Natural killer cell (primary cell): Measurements from ENCODE around the gene MTRFR. TPM values are rescaled to one million over a fixed set of nuclear protein-coding genes. Genes with fewer than 3 reads are reported as not detected.
"Not testable (repeated sequence)": the region's sequence is repeated elsewhere in the genome, so short reads cannot be mapped to it uniquely, and the experiment has no call there.

Source experiments
- ATAC-seq, 3 donors: fragments of 150-1000 bp in 2 of 3; fragments of 200-7000 bp in 1 of 3; cut with Tn5 transposase; 1 replicate in 1 of 3; 2 replicates in 2 of 3; pipeline ENCODE4 v1.10.0; 2021; ENCODE audit warnings: mild to moderate bottlenecking in 2 of 3, moderate library complexity in 2 of 3
- DNase-seq, 2 donors: peaks; one replicate each; pipeline versions ENCODE4 v3.0.0 to v3.0.0-alpha.2; 2013 to 2021; ENCODE audit warnings: mixed read lengths in 1 of 2
- H3K27ac ChIP-seq: one replicate; pipeline ENCODE4 v1.5.1; 2013; ENCODE audit warnings: mild to moderate bottlenecking, low read length
- H3K27me3 ChIP-seq: one replicate; pipeline ENCODE4 v1.6.1; 2013; ENCODE audit warnings: low read length; ENCODE audit not compliant: control insufficient read depth, insufficient read depth
- H3K36me3 ChIP-seq: one replicate; pipeline ENCODE4 v1.6.1; 2013; ENCODE audit warnings: low read length; ENCODE audit not compliant: control insufficient read depth, insufficient read depth
- H3K4me1 ChIP-seq: one replicate; pipeline ENCODE4 v1.6.1; 2013; ENCODE audit warnings: low read length; ENCODE audit not compliant: control insufficient read depth, insufficient read depth
- H3K4me3 ChIP-seq: one replicate; pipeline ENCODE4 v1.5.1; 2013; ENCODE audit warnings: low read length
- H3K9me3 ChIP-seq: one replicate; pipeline ENCODE4 v1.6.1; 2013; ENCODE audit warnings: low read length; ENCODE audit not compliant: control insufficient read depth, insufficient read depth
- H3K27ac Mint-ChIP-seq, 2 donors: one replicate each; pipeline ENCODE4 v1.8.0; 2022; ENCODE audit warnings: mild to moderate bottlenecking in 2 of 2, mixed read lengths in 2 of 2, moderate library complexity in 1 of 2
- H3K27me3 Mint-ChIP-seq, 2 donors: one replicate each; pipeline ENCODE4 v1.8.0; 2022; ENCODE audit warnings: low read depth in 2 of 2, mixed read lengths in 2 of 2
- H3K36me3 Mint-ChIP-seq: one replicate; pipeline ENCODE4 v1.8.0; 2022; ENCODE audit warnings: mixed read lengths
- H3K4me1 Mint-ChIP-seq, 2 donors: one replicate each; pipeline ENCODE4 v1.8.0; 2022; ENCODE audit warnings: mixed read lengths in 2 of 2
- H3K4me3 Mint-ChIP-seq: one replicate; pipeline ENCODE4 v1.8.0; 2022; ENCODE audit warnings: mild to moderate bottlenecking, moderate library complexity, mixed read lengths
- H3K9me3 Mint-ChIP-seq, 2 donors: one replicate each; pipeline ENCODE4 v1.8.0; 2022; ENCODE audit warnings: mixed read lengths in 2 of 2
- WGBS: methylation state at CpG from one replicate; pipeline ENCODE4 v1.1.7; 2013; ENCODE audit warnings: missing lambda C conversion rate; ENCODE audit not compliant: insufficient coverage; 5-methylcytosine and 5-hydroxymethylcytosine counted together
- intact Hi-C: fragments of 100-400 bp; cut with micrococcal nuclease; formaldehyde crosslinking; loops from one replicate; pipeline ENCODE4 v1.14.2; 2022
- total RNA-seq, 4 donors: library from RNA; stranded (reverse); fragments of 120-200 nt in 1 of 4; gene quantifications; one replicate each; pipeline versions ENCODE4 v1.2.3 to v1.2.4, GENCODE V29; 2013 to 2022
- TF ChIP-seq, protein P1 (sequence below): fragments of 200-600 bp; IDR thresholded peaks from one replicate; pipeline ENCODE4 v1.8.0; 2022; ENCODE audit warnings: antibody characterized with exemption

MTRFR gene
- total RNA-seq, 3 donors from 2014 or later (not counting 1 experiment from before 2014, with no cell fraction given) = 16.2 to 18.5 (median 17.0) TPM

DNA sequence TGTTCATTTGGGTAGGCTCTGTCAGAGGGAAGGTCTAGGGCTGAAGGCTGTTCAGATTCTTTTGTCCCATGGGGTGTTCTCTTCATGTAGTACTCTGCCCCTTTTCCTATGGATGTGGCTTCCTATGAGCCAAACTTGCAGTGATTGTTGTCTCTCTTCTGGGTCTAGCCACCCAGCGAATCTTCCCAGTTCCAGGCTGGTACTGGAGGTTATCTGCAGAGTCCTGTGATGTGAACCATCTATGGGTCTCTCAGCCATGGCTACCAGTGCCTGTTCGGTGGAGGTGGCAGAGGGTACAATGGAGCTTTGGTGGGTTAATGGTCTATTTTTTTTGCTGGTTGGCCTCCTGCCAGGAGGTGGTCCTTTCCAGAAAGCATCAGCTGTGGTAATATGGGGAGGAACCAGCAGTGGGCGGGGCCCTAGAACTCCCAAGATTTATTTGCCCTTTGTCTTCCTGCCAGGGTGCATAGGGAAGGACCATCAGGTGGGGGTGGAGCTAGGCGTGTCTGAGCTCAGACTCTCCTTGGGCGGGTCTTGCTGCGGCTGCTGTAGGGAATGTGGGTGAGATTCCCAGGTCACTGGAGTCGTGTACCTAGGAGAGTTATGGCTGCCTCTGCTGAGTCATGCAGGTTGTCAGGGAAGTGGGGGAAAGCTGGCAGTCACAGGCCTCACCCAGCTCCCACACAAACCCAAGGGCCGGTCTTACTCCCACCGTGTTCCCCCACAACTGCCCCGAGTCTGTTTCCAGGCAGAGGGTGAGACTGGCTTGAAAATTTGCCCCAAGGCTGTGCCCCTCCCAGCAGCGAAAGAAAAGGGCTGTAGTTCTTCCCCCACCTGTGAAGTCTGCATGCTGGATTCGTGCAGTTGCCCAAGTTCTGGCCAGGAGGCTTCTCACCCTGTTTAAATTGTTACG is 17.5 kb downstream of the MTRFR start:
- Mint-ChIP-seq H3K27me3 (no peaks in the 10 kb centered on the region), H3K36me3 (no peaks in the 10 kb centered on the region), H3K4me3 (no peak overlapping the region), H3K9me3 (no peaks in the 10 kb centered on the region), H3K4me1 (peaks cover 43 to 48% of the 10 kb centered on the region in 2 donors), H3K27ac (peak overlapping the region; percentile 5 to 68)
- Histone ChIP-seq H3K27ac (no peak overlapping the region), H3K36me3 (peaks cover 17% of the 10 kb centered on the region), H3K4me3 (no peak overlapping the region), H3K9me3 (no peaks in the 10 kb centered on the region), H3K27me3 (no peaks in the 10 kb centered on the region), H3K4me1 (peaks cover 10% of the 10 kb centered on the region)
- intact Hi-C loops = no loop called here
- WGBS = 69% methylated on average over 13 of the region's 13 CpGs
- TF ChIP-seq, protein P1, sequence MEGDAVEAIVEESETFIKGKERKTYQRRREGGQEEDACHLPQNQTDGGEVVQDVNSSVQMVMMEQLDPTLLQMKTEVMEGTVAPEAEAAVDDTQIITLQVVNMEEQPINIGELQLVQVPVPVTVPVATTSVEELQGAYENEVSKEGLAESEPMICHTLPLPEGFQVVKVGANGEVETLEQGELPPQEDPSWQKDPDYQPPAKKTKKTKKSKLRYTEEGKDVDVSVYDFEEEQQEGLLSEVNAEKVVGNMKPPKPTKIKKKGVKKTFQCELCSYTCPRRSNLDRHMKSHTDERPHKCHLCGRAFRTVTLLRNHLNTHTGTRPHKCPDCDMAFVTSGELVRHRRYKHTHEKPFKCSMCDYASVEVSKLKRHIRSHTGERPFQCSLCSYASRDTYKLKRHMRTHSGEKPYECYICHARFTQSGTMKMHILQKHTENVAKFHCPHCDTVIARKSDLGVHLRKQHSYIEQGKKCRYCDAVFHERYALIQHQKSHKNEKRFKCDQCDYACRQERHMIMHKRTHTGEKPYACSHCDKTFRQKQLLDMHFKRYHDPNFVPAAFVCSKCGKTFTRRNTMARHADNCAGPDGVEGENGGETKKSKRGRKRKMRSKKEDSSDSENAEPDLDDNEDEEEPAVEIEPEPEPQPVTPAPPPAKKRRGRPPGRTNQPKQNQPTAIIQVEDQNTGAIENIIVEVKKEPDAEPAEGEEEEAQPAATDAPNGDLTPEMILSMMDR = no peak
- DNase-seq (no peak), ATAC-seq (no peak)

DNA sequence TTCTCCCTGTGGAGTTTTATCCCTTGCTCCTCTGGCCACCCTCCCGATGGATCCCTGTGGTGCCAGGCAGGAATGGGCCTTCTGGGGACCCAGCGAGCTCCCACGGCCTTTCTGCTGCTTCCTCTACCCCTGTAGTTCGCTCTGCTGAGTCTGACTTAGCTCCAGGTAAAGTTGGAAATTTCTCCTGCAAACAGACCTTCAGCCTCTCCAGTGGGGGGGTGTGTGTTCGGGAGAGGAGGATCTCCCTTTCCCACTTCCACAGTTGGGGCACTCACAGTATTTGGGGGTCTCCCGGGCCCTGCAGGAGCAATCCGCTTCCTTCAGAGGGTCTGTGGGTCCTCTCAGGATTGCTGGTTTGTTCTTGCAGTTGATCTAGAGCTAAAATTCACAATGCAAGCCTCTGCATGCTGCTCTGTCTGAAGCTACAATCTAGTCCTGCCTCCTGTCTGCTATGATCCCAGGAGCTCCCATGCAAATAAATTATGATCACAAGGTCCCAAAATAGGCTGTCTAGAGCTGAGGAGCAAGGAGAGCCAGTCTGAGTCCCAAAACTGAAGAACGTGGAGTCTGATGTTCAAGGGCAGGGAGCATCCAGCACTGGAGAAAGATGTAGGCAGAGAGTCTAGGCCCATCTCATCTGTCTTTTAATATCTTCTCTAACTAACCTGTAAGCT is 18.3 kb downstream of the MTRFR start:
- H3K4me1 ChIP-seq = peaks cover 10% of the 10 kb centered on the region
- DNase-seq = no peak
- no peak overlapping the region for H3K27ac ChIP-seq
- WGBS = 96% methylated on average over 7 of the region's 8 CpGs
- peaks cover 35 to 45% of the 10 kb centered on the region in 2 donors for H3K4me1 Mint-ChIP-seq
- H3K9me3 Mint-ChIP-seq = no peaks in the 10 kb centered on the region
- ATAC-seq = no peak
- peak overlapping the region; percentile 23 to 68 for H3K27ac Mint-ChIP-seq
- H3K36me3 Mint-ChIP-seq = peaks cover 2% of the 10 kb centered on the region
- H3K9me3 ChIP-seq = no peaks in the 10 kb centered on the region
- no peak overlapping the region for H3K4me3 ChIP-seq
- H3K36me3 ChIP-seq = peaks cover 24% of the 10 kb centered on the region
- intact Hi-C loops = no loop called here
- TF ChIP-seq, protein P1 = no peak
- H3K4me3 Mint-ChIP-seq = no peak overlapping the region
- no peaks in the 10 kb centered on the region for H3K27me3 ChIP-seq
- H3K27me3 Mint-ChIP-seq = no peaks in the 10 kb centered on the region

GRCh38 chr12:123252365-123252764 is 19.1 kb downstream of the MTRFR start:
- H3K27me3 Mint-ChIP-seq, H3K4me3 Mint-ChIP-seq, H3K36me3 Mint-ChIP-seq: not testable (repeated sequence)

More at GRCh38 chr12:123252365-123252764, 19.1 kb downstream of the MTRFR start:
- ATAC-seq, intact Hi-C loops, DNase-seq, H3K27ac ChIP-seq, H3K27ac Mint-ChIP-seq, H3K4me3 ChIP-seq, H3K9me3 Mint-ChIP-seq, H3K9me3 ChIP-seq, H3K27me3 ChIP-seq: not testable (repeated sequence)
- 87% methylated on average over 8 of the region's 9 CpGs for WGBS
- Histone ChIP-seq H3K36me3 (peaks cover 26% of the 10 kb centered on the region), H3K4me1 (peaks cover 10% of the 10 kb centered on the region)
- H3K4me1 Mint-ChIP-seq = peaks cover 29 to 38% of the 10 kb centered on the region in 2 donors
